Right lung (tissue), 5 donors: ENCODE results near the gene CIPC. TPM values are rescaled to one million over a fixed set of nuclear protein-coding genes. Genes with fewer than 3 reads are reported as not detected.

Source experiments
- DNase-seq, 2 donors: peaks; one replicate each; pipeline ENCODE4 v3.0.0-alpha.2; 2013
- polyA plus RNA-seq, 5 donors: library from polyadenylated mRNA; unstranded; fragments of 120-200 nt; gene quantifications; one replicate each; pipeline versions ENCODE4 v1.2.1 to v1.2.3, GENCODE V29; 2013; ENCODE audit warnings: inconsistent platforms in 1 of 5, low replicate concordance in 1 of 5; ENCODE audit not compliant: insufficient read length in 5 of 5, insufficient read depth in 1 of 5

The CIPC gene
- polyA plus RNA-seq, 5 donors: 19.0 to 26.0 (median 24.6) TPM

GRCh38 chr14:77144412-77145115, 46.5 kb downstream of the CIPC start:
- DNase-seq: no peak

- no peak for DNase-seq
Measured at GRCh38 chr14:77145975-77146740, 48.1 kb downstream of the CIPC start.

- no peak for DNase-seq
Measured at GRCh38 chr14:77148510-77149231, 50.6 kb downstream of the CIPC start.

- DNase-seq: no peak
Measured at GRCh38 chr14:77151245-77151644, 53.2 kb downstream of the CIPC start.

GRCh38 chr14:77151918-77152588, 54.0 kb downstream of the CIPC start:
- no peak for DNase-seq

GRCh38 chr14:77153802-77154201, 55.7 kb downstream of the CIPC start:
- DNase-seq: no peak

- no peak for DNase-seq
Measured at GRCh38 chr14:77154421-77154820, 56.4 kb downstream of the CIPC start.

GRCh38 chr14:77155083-77155482, 57.0 kb downstream of the CIPC start:
- no peak for DNase-seq

GRCh38 chr14:77157740-77158139, 59.7 kb downstream of the CIPC start:
- no peak for DNase-seq

- no peak for DNase-seq
Measured at GRCh38 chr14:77158175-77158881, 60.3 kb downstream of the CIPC start.

GRCh38 chr14:77158882-77159255, 60.8 kb downstream of the CIPC start:
- DNase-seq: no peak

- DNase-seq: no peak
Measured at GRCh38 chr14:77161011-77161410, 63.0 kb downstream of the CIPC start.

Other genes starting within 250 kb of the CIPC start
- 10 to 100 TPM; 24.7 to 49.4 (median 31.3) TPM for gene IRF2BPL, start 69.5 kb upstream of the CIPC start, polyA plus RNA-seq
- under 1 TPM in 3 of 5 donors, not detected in 2; 0.05 to 0.08 (median 0.06) TPM for gene ZDHHC22, start 43.5 kb downstream of the CIPC start, polyA plus RNA-seq
- gene TMEM63C, start 83.5 kb downstream of the CIPC start, polyA plus RNA-seq: 1 to 10 TPM in 1 of 5 donors, under 1 TPM in 4; 0.29 to 1.2 (median 0.52) TPM
- gene NGB, start 172.9 kb downstream of the CIPC start, polyA plus RNA-seq: not detected
- gene POMT2, start 222.6 kb downstream of the CIPC start, polyA plus RNA-seq: 10 to 100 TPM; 24.0 to 32.2 (median 31.0) TPM
- gene GSTZ1, start 222.8 kb downstream of the CIPC start, polyA plus RNA-seq: 10 to 100 TPM; 18.4 to 25.0 (median 20.4) TPM